Stimulated activated CD8-positive, alpha-beta memory T cell treated with anti-CD3 and anti-CD28 coated beads, Interleukin-2, amount 100 ng/mL, for 1 hour (primary cell): ENCODE measurements around the gene ADCY9.
A peak's percentile ranks its signal among the peaks of the same experiment; 100 is the strongest.
"Not testable (repeated sequence)": the region's sequence is repeated elsewhere in the genome, so short reads cannot be mapped to it uniquely, and the experiment has no call there.

Experiments
- DNase-seq, 2 donors: peaks; one replicate each; pipeline ENCODE4 v3.0.0-alpha.2; 2020; ENCODE audit warnings: low read depth in 2 of 2

Gene ADCY9

DNA sequence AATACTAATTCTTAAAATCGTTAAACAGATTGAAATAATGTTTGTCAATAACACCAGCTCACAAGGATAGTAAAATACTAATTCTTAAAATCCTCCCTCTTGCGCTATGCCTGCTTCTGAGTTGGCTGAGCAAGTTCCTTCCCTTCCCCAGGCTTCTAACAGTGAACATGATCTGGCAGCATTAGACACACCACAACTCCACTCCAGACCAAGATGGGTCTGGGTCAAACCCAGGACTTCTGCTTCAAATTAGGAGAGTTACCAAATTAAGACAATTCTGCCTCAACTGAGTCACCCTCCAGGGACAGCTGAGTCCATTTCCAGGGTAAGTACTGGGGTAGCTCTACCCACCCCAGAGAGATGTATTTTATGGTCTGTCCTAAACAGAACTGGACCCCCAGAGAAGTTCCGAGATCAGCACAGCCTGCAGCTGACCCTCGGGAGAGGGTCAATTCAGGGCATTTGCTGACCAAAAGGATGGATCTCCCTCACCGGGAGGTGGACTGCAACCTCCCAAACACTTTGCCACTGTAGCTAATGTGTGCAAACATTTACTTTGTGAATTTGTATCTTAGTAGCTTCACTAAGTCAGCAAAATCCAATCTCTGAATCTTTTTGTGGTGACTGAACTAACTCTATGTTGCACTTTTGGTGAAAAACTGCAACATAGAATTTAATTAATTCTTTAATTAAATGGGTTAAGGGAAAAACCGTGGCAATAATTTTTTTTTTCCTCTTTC lies 48.8 kb downstream of the ADCY9 start:
- DNase-seq = no peak

DNA sequence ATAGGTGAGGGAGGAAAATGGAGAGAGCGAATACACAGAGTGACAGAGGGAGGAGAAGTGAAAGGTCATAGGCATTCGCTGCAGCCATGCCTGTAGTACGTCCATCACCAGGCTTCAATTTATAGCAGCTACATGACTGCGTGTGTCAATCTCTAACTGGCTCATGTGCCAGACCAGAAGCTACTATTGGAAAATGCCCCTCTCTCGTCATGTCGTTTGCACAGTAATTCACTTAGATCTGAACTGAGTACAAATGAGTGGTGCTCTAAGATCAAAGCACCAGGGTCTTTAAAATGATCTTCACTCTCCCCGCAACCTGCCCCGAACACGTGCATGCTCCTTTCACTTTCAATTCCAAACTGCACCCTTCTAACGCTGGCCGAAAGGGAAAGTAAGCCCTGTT lies 51.3 kb downstream of the ADCY9 start:
- no peak for DNase-seq

DNA sequence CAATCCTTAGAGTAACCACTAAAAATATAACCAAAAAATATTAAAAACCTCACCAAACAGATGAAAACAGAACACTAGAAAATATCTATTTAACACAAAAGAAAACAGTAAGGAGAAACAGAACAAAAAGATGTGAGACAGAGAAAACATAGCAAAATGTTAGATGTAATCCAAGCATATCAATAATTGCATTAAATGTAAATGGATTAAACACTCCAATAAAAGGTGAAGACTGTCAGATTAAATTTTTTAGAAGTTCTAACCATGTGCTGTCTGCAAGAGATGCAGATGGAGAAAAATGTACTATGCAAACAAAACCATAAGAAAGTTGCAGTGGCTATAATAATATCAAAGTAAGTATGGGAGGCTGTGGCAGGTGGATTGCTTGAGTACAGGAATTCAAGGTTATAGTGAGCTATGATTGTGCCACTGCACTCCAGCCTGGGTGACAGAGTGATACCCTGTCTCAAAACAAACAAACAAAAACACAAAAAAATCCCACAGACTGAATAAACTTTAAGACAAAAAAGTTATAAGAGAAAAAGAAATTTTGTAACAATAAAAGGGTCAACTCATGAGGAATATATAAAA lies 53.9 kb downstream of the ADCY9 start:
- DNase-seq = no peak

DNA sequence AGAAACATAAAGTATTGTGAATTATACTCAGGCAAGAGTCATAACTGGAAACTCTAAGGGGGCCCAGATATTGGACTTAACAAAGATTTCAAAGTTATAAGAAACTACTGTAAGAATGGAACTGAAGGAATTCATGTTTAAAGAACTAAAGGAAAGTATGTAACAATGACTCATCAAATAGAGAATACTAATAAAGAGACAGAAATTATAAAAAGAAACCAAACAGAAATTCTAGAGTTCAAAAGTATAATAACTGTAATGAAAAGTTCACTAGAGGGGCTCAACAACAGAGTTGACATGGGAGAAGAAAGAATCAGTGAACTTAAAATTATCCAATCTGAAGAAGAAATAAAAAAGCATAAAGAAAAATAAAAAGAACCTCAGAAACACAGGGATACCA lies 55.4 kb downstream of the ADCY9 start:
- DNase-seq = no peak

DNA sequence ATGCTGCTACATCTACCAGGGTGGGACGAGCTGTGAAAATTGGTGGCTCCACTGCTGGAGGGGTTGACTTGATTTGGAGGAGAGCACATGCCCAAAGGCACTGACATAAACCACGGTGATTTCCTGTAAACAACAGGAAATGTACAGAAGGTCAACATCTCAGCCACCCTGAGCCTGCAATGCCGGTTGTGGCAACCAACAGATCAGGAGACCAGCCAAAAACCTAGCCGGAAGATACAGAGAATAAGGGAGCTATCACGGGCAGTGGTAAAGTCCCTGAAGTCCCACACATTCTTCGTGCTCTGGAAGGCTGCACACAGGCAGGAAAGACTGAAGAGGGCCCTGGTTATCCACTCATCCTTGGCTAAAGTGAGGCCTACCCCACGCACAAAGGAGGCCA lies 56.2 kb downstream of the ADCY9 start:
- peak in 1 of 2 donors; percentile 15 for DNase-seq

DNA sequence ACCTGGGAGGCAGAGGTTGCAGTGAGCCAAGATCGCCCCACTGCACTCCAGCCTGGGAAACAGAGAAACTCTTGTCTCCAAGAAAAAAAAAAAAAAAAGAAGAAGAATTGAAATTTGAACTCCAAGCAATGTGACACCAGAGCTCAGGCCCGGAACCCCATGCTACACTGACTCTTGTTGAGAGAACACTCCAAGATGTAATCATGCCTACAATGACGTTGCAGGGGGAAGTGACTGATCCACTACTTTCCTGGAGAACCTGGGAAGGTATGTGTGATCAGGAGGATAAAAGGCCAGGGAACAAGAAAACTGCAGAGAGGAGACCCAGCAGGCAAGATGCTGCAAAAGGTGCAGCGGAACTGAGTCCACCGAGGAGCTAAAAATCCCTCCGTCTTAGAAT lies 57.9 kb downstream of the ADCY9 start:
- DNase-seq = no peak

DNA sequence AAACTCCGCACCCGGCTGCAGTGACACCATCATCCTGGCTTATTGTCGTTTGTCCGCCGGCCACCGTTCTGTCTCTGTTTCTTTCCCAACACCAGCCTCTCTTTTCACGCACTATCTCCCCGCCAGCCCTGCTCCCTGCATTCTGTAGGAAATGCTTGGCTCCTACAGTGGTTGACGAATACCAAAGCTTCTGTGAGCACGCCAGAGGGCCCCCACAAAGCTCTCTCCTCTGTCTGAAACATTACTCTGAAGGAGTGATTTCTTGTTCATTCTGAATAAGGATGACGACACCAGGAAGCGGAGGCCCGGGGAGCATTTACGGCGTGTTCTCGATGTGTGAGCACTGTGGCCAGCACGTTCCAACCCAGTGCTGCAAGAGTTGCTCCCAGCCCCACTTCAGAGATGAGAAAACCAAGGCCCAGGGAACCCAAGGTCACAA lies 58.8 kb downstream of the ADCY9 start:
- DNase-seq = no peak

DNA sequence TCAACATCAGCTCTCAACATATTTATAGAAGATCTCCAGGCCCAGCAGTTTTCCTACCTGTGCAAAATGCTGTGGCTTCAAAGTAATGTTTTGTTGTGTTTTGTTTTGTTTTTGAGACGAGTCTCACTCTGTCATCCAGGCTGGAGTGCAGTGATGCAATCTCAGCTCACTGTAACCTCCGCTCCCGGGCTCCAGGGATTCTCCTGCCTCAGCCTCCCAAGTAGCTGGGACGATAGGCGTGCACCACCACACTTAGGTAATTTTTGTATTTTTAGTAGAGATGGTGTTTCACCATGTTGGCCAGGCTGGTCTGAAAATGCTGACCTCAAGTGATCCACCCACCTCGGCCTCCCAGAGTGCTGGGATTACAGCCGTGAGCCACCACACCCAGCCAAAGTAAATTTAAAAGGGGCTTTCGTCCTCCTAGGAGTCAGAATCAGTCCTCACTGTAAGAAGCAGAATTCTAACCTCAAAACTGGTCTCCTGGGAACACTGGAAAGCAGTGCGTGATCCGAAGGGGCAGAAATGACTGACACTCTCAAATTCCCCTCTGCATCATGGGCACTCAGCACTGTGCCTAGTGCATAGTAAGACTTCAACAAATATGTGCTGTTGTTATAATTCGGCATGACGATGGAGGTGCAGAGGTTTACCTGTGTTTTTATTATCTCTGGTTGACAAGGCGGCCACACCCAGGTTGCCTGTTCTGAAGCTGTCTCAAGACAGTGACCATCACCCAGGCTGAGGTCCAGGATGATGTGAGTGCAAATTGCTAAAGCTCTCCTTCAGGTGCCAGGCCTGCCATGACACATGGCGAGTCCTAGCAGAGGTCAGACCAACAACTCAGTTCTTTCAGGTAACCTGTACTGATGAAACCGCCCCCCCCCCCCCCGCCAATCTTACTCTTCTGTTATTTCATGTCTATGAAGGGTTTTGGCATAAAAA lies 59.8 kb downstream of the ADCY9 start:
- no peak for DNase-seq

DNA sequence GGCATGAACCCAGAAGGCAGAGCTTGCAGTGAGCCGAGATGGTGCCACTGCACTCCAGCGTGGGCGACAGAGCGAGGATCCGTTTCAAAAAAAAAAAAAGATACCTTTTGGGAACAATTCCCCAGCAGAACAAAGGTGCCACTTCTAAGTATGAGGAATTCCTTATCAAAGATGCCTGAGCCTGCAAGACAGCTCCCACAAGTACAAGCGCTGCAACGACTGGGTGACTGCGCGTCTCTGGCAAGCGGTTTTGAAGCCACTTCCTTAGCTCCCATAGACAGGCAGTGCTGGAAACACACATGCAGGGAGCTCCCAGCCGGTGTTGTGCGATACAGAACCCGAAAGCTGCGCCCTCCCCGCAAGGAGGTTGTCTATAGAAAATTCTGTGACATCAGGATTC lies 60.5 kb downstream of the ADCY9 start:
- no peak for DNase-seq

DNA sequence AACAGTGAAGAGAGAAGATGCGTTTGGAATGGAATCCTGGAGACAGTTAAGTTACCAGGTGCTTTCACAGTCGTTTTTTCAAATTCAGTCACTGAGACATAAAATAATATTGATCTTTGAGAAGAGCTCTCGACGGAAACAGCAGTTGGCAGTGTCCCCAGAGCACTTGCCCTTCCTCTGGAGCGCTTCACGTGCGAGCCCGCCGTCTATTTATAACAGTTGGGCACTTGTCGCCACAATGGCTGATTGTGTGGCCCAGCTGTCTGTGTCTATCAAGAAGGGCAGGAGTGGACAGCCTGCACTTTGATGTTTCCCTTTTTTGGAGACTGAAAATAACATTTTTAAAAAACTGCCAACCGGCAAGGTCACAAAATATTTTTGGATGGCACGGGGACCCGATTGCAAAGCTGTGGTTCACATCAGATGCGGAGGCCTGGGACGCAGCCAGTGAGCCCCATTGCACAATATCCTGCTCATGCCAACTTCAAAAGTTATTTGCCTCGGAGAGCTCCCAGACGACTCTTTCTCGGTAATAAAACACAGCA lies 62.9 kb downstream of the ADCY9 start:
- DNase-seq = no peak

DNA sequence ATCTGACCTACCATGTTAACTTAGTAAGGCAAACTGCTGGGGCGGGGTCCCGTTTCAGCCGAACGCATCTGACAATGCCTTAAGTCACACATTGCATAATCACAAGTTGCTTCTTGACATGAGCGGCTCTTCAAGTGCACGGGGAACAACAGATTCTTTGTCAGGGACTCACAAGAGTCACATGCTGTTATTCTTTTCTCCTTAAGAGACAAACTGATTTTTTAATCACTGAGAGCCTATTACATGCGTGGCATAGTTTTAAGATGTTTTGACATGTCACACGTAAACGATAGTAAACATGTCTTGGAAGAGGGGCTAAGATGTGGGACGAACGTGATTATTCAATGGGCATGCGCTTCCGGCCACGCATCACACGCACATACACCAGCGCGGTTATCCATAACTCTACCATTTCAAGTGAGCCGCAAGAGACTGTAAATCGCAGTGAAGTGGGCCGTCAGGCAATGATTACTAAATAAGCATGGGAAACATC lies 63.4 kb downstream of the ADCY9 start:
- DNase-seq = no peak

DNA sequence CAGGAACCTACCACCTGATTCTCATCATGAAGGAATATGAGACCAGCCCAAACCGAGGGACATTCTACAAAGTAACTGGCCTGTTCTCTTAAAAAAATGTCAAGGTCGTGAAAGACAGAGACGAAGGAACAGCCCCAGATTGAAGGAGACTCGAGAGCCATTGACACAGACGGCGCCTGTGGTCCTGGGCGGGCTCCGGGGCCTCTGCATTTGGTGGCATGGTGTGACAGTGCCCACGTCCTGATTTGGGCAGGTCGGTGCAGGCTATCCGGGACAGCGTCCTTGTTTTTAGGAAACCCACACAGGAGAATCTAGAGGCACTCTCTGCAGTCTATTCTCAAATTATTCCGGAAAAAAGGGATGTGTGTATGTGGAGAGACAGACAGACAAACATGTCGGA lies 64.1 kb downstream of the ADCY9 start:
- DNase-seq = no peak

DNA sequence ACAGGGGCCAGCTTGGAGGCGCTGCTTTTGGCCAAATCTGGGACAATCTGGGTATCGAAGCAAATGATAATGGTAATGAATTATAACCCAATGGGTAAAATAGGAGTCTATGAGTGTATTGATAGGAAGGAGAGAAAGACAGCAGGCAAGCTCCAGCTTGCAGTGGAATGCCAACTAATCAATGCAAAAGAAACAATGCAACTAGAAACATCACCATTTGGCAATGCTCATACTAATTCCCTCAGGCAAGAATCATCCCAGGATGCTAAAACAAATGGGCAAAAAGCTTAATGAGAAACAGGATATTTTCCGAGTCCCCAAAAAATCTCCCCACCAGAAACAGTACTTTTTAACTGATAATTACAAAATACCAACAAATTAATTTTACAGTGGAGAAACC lies 64.7 kb downstream of the ADCY9 start:
- DNase-seq = no peak

DNA sequence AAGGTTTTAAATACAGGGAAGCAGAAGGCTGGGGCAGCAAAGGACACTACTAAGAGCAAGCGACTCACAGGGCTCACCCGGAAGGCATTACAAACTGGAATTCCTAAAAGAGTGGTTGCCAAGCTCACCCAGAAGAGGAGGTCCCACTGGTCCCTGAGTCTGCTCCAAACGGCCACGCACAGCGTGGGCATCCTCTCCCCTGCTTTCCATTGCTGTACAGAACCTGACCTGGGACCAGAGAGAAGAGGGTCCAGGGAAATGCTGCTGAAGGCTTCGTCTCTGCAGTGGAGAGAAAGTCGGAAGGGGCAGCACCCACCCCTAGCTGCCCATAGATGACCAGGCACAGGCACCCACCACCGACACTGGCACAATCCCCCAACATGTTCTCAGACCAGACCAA lies 67.2 kb downstream of the ADCY9 start:
- DNase-seq = no peak

DNA sequence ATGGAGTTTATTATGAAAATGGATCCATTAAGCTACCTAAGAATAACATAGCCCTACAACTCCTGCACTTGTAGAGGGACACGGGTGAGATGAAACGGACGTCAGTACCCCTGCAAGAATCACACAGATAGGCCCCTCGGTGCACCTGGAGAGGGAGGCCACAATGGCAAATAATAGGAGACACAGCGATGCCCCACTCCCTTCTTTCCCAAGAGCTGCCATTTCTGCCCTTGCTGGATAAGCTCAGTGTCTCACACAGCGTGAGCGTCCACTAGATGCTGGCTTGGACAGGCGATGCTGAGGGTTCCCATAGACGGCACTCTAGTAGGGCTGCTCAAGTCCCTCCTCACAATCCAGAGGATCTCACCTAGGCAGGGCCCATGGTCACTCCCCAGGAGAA lies 67.8 kb downstream of the ADCY9 start:
- no peak for DNase-seq

DNA sequence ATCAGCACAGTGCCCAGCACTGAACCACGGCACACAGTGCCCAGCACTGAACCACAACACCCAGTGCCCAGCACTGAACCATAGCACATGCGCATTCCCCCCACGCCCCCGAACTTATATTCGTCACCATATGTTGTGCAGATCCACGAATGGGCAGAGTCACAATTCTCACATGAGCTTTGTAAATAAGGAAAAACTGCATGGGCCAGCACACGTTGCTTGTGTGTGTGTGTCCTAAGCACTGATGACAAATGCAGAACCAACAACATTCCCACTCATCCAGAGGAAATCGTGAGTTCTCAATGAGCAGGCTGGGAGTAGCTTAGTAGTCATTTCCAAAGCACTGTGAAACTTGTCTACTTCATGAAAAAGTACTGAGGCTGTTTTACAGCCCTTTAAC lies 70.0 kb downstream of the ADCY9 start:
- DNase-seq = no peak

DNA sequence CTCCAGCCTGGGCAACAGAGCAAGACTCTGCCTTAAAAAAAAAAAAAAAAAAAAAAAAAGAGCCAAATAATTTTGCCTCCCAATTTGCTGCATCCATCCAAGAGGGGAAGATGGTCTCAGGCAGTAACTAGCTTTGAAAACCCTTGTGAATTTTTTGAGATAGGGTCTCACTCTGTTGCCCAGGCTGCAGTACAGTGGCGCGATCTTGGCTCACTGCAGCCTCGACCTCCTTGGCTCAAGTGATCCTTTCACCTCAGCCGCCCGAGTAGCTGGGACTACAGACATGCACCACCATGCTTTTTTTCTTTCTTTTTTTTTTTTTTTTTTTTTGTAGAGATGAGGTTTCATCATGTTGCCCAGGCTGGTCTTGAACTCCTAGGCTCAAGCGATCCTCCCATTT lies 70.7 kb downstream of the ADCY9 start:
- not testable (repeated sequence) for DNase-seq

DNA sequence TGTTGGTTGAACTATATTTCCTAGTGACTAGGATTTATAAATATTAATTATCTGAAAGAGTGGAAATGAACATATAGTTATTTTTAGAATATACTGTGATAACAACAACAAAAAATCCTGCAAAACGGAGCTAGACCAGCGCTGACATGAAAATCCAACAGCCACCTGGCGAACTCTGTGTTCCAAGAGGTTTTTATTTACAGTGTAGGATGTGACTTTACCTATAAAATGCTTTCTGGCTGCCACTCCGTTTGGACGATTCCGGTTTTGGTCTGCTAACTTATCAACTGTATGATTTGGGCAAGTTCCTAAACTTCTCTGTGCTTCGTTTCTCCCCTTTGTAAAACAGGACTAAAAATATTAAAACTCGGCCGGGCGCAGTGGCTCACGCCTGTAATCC lies 73.7 kb downstream of the ADCY9 start:
- no peak for DNase-seq

DNA sequence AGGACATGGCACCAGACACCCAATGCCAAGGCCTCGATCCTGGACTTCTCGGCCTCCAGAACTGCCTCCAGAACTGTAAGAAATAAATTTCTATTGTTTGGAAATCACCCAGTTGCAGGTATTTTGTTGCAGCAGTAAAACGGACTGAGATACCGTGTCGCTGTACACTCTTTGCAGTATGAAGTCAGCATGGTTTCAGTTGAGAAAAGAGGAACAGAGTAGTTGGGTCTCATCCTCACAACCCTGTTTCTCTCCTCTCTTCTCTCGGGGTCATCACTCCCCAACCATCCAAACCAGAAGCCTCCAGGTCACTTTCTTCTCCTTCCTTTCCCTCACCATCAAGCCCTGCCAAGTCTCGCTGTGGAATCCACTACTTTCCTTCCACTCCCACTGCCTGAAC lies 77.8 kb downstream of the ADCY9 start:
- no peak for DNase-seq

DNA sequence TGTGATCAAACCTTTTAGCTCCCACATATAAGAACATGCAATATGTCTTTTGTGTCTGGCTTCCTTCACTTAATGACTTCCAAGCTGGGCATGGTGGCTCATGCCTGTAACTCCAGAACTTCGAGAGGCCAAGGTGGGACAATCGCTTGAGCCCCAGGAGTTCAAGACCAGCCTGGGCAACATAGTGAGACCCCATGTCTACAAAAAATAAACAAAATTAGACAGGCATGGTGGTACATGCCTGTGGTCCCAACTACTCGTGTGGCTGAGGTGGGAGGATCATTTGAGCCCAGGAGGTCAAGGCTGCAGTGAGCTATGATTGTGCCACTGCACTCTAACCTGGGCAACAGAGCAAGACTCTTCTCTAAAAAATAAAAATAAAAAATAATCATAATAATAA lies 79.3 kb downstream of the ADCY9 start:
- DNase-seq = not testable (repeated sequence)

DNA sequence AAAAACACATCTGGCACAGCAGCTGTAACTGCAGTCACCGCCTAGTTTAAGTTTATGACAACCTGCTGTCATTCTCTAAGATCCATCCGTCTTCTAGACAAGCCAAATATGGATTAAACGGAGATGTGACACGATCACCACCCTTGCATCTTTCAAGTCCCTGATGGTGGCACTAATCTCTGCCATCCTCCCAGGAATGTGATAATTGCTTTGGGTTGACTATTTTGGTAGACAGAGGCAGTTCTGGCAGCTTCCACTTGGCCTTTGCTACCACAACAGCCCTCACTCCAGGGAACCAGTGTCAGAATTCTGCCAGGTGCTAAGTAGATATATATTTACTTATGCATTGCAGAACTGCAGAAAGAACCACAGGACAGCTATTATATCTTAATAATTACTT lies 81.3 kb downstream of the ADCY9 start:
- no peak for DNase-seq

DNA sequence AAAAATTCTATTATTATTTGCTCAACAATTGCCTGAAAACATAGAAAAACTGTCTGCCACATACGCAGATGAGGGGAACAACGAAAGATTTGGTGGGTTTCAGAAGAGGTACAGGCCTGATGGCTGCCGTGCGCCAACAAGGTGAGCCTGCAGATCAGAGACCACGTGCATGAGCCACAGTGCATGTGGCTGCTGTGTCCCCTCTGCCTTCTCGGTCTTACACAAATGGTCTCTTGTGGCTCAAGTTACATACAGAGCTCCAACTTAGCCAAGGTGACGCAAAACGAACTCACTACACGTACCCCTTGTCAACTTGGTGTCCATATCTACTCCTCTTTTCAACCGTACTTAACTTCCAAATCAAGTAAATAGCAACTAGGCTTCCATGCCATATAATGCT lies 82.3 kb downstream of the ADCY9 start:
- DNase-seq = no peak
